HCT116 (cell line): Measurements from ENCODE around the gene CRYBG3.

ENCODE experiments used
- EGR1 ChIP-seq: IDR thresholded peaks from 2 replicates; pipeline ENCODE4 v1.6.1; 2012; ENCODE audit warnings: low read depth
- EZH2 ChIP-seq: fragments of 200-600 bp; sonication (generic); IDR thresholded peaks from 2 replicates; pipeline ENCODE4 v1.6.1; 2017; ENCODE audit warnings: antibody characterized with exemption, mixed run types
- JUND ChIP-seq: IDR thresholded peaks from 2 replicates; pipeline ENCODE4 v1.6.1; 2012
- POLR2A ChIP-seq: IDR thresholded peaks from 2 replicates; pipeline ENCODE4 v1.7.0; 2011; ENCODE audit warnings: borderline replicate concordance; ENCODE audit not compliant: insufficient read depth, insufficient read length; ENCODE audit errors: extremely low read depth
- POLR2AphosphoS5 ChIP-seq: IDR thresholded peaks from 2 replicates; pipeline ENCODE4 v1.6.1; 2011; ENCODE audit warnings: mild to moderate bottlenecking, low read depth, low read length, moderate library complexity
- SRF ChIP-seq: IDR thresholded peaks from 2 replicates; pipeline ENCODE4 v1.6.1; 2012; ENCODE audit warnings: low read depth
- YY1 ChIP-seq: IDR thresholded peaks from 2 replicates; pipeline ENCODE4 v1.6.1; 2011; ENCODE audit warnings: low read length, low read depth, moderate library complexity, mild to moderate bottlenecking; ENCODE audit not compliant: insufficient replicate concordance; ENCODE audit errors: extremely low read depth
- ZNF274 ChIP-seq: fragments of 200-500 bp; sonication (Bioruptor generic); IDR thresholded peaks from 2 replicates; pipeline ENCODE4 v1.6.1; 2014; ENCODE audit warnings: mild to moderate bottlenecking, low read depth, low read length, inconsistent platforms
- TF ChIP-seq, protein P1 (sequence below), 3 experiments: fragments of 200-600 bp in 1 of 3; sonication (generic) in 1 of 3; IDR thresholded peaks in 2 of 3; conservative IDR thresholded peaks in 1 of 3; 2 replicates each; pipeline ENCODE4 v1.5.1; 2012 to 2017; ENCODE audit warnings: low read depth in 2 of 3, low read length in 2 of 3, antibody characterized with exemption in 1 of 3, borderline replicate concordance in 1 of 3, control low read depth in 1 of 3, mild to moderate bottlenecking in 1 of 3, mixed read lengths in 1 of 3, mixed run types in 1 of 3, moderate library complexity in 1 of 3; ENCODE audit not compliant: insufficient read depth in 1 of 3
- TF ChIP-seq, protein P2 (sequence below): IDR thresholded peaks from 2 replicates; pipeline ENCODE4 v1.6.1; 2012
- TF ChIP-seq, protein P3 (sequence below): IDR thresholded peaks from 2 replicates; pipeline ENCODE4 v1.6.1; 2011; ENCODE audit warnings: mild to moderate bottlenecking, low read length, moderate library complexity; ENCODE audit not compliant: insufficient replicate concordance; ENCODE audit errors: extremely low read depth
- TF ChIP-seq, protein P4 (sequence below): IDR thresholded peaks from 2 replicates; pipeline ENCODE4 v1.6.1; 2012; ENCODE audit warnings: low read depth

DNA sequence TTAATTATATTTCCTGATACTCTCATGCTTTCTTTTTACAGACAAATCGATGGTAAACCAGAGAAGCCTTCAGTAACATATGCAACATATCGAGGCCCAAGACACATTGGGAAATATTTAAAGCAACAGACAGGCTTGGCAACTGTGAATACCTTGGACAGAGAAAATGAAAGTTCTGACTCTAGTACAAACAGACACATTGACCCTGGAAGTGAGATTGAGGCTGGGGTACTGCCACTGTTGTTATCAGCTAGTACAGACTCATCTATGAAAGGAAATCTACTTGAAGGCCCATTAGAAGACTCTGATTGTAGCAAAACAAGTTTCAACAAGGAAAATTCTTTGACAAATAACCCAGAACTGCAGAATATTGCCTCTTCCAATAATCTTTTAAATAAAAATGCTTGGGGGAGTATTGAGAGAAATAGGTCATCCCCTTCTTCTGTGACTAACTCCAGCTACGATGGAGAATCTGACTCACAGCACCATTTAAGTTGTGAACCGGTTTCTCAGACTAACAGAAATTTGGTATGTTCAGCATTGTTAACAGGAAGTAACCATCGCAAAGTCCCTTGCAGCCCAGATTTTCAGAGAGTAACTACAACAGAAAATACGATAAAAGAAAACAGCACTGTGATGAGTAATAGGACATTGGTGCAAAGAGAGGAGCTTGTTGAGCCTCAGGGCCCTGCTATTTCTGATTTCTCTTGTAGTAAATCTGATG is 50.2 kb downstream of the CRYBG3 start:
- TF ChIP-seq, protein P1, sequence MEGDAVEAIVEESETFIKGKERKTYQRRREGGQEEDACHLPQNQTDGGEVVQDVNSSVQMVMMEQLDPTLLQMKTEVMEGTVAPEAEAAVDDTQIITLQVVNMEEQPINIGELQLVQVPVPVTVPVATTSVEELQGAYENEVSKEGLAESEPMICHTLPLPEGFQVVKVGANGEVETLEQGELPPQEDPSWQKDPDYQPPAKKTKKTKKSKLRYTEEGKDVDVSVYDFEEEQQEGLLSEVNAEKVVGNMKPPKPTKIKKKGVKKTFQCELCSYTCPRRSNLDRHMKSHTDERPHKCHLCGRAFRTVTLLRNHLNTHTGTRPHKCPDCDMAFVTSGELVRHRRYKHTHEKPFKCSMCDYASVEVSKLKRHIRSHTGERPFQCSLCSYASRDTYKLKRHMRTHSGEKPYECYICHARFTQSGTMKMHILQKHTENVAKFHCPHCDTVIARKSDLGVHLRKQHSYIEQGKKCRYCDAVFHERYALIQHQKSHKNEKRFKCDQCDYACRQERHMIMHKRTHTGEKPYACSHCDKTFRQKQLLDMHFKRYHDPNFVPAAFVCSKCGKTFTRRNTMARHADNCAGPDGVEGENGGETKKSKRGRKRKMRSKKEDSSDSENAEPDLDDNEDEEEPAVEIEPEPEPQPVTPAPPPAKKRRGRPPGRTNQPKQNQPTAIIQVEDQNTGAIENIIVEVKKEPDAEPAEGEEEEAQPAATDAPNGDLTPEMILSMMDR (IDR thresholded peaks at IDR 0.05 in 2 of 3, conservative IDR thresholded peaks at IDR 0.05 in 1 of 3; ENCODE audit: borderline replicate concordance in 1 of 3, insufficient read depth in 1 of 3, low read depth in 2 of 3, low read length in 2 of 3) = no peak
- TF ChIP-seq EZH2 = no peak
- TF ChIP-seq POLR2AphosphoS5 = no peak
- TF ChIP-seq, protein P2, sequence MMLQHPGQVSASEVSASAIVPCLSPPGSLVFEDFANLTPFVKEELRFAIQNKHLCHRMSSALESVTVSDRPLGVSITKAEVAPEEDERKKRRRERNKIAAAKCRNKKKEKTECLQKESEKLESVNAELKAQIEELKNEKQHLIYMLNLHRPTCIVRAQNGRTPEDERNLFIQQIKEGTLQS = no peak
- no peak for TF ChIP-seq EGR1
- no peak for TF ChIP-seq POLR2A
- TF ChIP-seq, protein P3, sequence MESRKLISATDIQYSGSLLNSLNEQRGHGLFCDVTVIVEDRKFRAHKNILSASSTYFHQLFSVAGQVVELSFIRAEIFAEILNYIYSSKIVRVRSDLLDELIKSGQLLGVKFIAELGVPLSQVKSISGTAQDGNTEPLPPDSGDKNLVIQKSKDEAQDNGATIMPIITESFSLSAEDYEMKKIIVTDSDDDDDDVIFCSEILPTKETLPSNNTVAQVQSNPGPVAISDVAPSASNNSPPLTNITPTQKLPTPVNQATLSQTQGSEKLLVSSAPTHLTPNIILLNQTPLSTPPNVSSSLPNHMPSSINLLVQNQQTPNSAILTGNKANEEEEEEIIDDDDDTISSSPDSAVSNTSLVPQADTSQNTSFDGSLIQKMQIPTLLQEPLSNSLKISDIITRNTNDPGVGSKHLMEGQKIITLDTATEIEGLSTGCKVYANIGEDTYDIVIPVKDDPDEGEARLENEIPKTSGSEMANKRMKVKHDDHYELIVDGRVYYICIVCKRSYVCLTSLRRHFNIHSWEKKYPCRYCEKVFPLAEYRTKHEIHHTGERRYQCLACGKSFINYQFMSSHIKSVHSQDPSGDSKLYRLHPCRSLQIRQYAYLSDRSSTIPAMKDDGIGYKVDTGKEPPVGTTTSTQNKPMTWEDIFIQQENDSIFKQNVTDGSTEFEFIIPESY = no peak
- no peak for TF ChIP-seq ZNF274
- no peak for TF ChIP-seq YY1
- TF ChIP-seq JUND = no peak
- TF ChIP-seq SRF = no peak
- TF ChIP-seq, protein P4, sequence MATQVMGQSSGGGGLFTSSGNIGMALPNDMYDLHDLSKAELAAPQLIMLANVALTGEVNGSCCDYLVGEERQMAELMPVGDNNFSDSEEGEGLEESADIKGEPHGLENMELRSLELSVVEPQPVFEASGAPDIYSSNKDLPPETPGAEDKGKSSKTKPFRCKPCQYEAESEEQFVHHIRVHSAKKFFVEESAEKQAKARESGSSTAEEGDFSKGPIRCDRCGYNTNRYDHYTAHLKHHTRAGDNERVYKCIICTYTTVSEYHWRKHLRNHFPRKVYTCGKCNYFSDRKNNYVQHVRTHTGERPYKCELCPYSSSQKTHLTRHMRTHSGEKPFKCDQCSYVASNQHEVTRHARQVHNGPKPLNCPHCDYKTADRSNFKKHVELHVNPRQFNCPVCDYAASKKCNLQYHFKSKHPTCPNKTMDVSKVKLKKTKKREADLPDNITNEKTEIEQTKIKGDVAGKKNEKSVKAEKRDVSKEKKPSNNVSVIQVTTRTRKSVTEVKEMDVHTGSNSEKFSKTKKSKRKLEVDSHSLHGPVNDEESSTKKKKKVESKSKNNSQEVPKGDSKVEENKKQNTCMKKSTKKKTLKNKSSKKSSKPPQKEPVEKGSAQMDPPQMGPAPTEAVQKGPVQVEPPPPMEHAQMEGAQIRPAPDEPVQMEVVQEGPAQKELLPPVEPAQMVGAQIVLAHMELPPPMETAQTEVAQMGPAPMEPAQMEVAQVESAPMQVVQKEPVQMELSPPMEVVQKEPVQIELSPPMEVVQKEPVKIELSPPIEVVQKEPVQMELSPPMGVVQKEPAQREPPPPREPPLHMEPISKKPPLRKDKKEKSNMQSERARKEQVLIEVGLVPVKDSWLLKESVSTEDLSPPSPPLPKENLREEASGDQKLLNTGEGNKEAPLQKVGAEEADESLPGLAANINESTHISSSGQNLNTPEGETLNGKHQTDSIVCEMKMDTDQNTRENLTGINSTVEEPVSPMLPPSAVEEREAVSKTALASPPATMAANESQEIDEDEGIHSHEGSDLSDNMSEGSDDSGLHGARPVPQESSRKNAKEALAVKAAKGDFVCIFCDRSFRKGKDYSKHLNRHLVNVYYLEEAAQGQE = no peak
